Measurements from ENCODE around the gene MAP7D3. TPM values are rescaled to one million over a fixed set of nuclear protein-coding genes. Genes with fewer than 3 reads are reported as not detected.

The MAP7D3 gene
- total RNA-seq, 2 experiments from 2014 or later = 17.8 to 17.9 TPM

GRCh38 chrX:136220540-136220939 lies 30.7 kb downstream of the MAP7D3 start:
- Mint-ChIP-seq H3K27me3 (no peaks in the 10 kb centered on the region), H3K4me1 (peaks cover 2% of the 10 kb centered on the region), H3K4me3 (no peak overlapping the region), H3K9me3 (no peaks in the 10 kb centered on the region), H3K36me3 (peaks cover 7% of the 10 kb centered on the region), H3K27ac (no peak overlapping the region)
- no peak for DNase-seq

- H3K4me3 Mint-ChIP-seq = no peak overlapping the region
- H3K9me3 Mint-ChIP-seq = no peaks in the 10 kb centered on the region
- no peak for DNase-seq
- H3K27ac Mint-ChIP-seq = no peak overlapping the region
- peaks cover 5% of the 10 kb centered on the region for H3K36me3 Mint-ChIP-seq
- no peaks in the 10 kb centered on the region for H3K27me3 Mint-ChIP-seq
- peaks cover 2% of the 10 kb centered on the region for H3K4me1 Mint-ChIP-seq
Measured at GRCh38 chrX:136219893-136220292, 31.3 kb downstream of the MAP7D3 start.

GRCh38 chrX:136215559-136215958 lies 35.6 kb downstream of the MAP7D3 start:
- DNase-seq = no peak
- Mint-ChIP-seq H3K27ac (no peak overlapping the region), H3K4me3 (no peak overlapping the region), H3K36me3 (peaks cover 2% of the 10 kb centered on the region), H3K27me3 (no peaks in the 10 kb centered on the region), H3K9me3 (no peaks in the 10 kb centered on the region), H3K4me1 (peaks cover 2% of the 10 kb centered on the region)

- no peak overlapping the region for H3K4me3 Mint-ChIP-seq
- H3K27me3 Mint-ChIP-seq = no peaks in the 10 kb centered on the region
Measured at GRCh38 chrX:136214551-136214950, 36.6 kb downstream of the MAP7D3 start.

GRCh38 chrX:136212557-136213111 lies 38.6 kb downstream of the MAP7D3 start:
- Mint-ChIP-seq H3K4me3 (no peak overlapping the region), H3K27ac (no peak overlapping the region), H3K4me1 (no peaks in the 10 kb centered on the region), H3K36me3 (peaks cover 2% of the 10 kb centered on the region), H3K9me3 (no peaks in the 10 kb centered on the region), H3K27me3 (no peaks in the 10 kb centered on the region)
- no peak for DNase-seq

More at GRCh38 chrX:136214551-136214950, 36.6 kb downstream of the MAP7D3 start:
- DNase-seq = no peak
- Mint-ChIP-seq H3K9me3 (no peaks in the 10 kb centered on the region), H3K4me1 (peaks cover 2% of the 10 kb centered on the region), H3K27ac (no peak overlapping the region), H3K36me3 (peaks cover 2% of the 10 kb centered on the region)

DNA sequence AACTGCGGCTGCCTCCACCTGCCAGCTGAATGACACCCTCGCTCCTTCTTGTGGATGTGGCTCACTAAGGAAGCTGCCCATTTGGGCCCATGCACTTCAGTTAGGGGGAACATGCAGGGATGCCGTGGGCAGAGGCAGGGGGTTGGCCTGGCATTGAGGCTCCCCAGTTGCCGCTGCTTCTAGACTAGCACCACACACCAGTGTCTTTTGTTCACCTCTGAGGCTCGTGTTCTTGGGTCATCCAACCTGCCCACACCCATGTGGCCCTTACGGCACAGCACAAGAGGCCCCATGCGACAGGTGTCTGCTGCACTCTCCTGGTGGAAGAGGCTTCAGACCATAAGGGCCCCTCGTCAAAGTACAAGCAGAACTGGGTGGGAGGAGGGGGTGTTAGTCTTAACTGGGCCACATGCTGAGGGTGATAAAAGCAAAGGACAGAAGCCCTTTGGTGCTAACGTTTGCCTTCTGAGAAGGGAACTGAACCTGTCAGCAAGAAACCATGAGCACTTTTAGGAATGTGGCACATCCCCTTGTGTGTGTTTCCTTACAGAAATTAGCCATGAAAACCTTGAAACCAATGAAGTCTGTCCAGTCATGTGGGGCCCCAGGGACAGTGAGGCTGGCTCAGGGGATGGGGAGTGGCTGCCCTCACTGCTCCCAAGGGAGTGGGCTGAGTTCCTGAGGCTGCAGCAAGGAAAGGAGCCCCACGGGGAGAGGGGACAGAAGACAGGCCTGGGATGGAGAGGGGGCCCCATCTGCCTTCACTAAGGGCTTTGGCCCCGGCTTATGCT lies 39.2 kb downstream of the MAP7D3 start:
- no peak overlapping the region for H3K27ac Mint-ChIP-seq
- no peak overlapping the region for H3K4me3 Mint-ChIP-seq
- no peak for DNase-seq
- no peaks in the 10 kb centered on the region for H3K9me3 Mint-ChIP-seq
- H3K36me3 Mint-ChIP-seq = peaks cover 2% of the 10 kb centered on the region
- no peaks in the 10 kb centered on the region for H3K27me3 Mint-ChIP-seq
- no peaks in the 10 kb centered on the region for H3K4me1 Mint-ChIP-seq

- Mint-ChIP-seq H3K9me3 (no peaks in the 10 kb centered on the region), H3K27me3 (no peaks in the 10 kb centered on the region), H3K4me3 (no peak overlapping the region), H3K4me1 (no peaks in the 10 kb centered on the region), H3K27ac (no peak overlapping the region), H3K36me3 (peaks cover 2% of the 10 kb centered on the region)
- no peak for DNase-seq
Measured at GRCh38 chrX:136210806-136211205, 40.4 kb downstream of the MAP7D3 start.

DNA sequence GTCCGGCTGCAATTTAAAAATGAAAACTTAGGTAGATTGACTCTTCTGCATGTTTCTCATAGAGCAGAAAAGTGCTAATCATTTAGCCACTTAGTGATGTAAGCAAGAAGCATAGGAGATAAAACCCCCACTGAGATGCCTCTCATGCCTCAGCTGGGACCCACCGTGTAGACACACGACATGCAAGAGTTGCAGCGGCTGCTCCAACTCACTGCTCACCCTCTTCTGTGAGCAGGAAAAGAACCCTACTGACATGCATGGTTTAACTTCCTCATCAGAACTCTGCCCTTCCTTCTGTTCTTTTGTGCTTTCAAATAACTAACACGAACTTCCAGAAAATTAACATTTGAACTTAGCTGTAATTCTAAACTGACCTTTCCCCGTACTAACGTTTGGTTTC lies 41.0 kb downstream of the MAP7D3 start:
- no peaks in the 10 kb centered on the region for H3K4me1 Mint-ChIP-seq
- DNase-seq = no peak
- no peaks in the 10 kb centered on the region for H3K27me3 Mint-ChIP-seq
- H3K27ac Mint-ChIP-seq = no peak overlapping the region
- H3K36me3 Mint-ChIP-seq = peaks cover 2% of the 10 kb centered on the region
- H3K4me3 Mint-ChIP-seq = no peak overlapping the region
- H3K9me3 Mint-ChIP-seq = no peaks in the 10 kb centered on the region

DNA sequence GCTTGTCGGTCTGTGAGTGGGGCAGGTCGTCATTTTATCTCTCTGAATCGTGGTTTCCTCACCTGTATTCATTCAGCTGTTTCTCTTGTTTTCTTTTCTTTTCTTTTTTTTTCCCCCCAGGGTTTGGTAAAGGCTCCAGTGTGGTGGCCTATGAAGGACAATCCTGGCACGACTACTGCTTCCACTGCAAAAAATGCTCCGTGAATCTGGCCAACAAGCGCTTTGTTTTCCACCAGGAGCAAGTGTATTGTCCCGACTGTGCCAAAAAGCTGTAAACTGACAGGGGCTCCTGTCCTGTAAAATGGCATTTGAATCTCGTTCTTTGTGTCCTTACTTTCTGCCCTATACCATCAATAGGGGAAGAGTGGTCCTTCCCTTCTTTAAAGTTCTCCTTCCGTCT lies 41.4 kb downstream of the MAP7D3 start:
- Mint-ChIP-seq H3K4me3 (no peak overlapping the region), H3K9me3 (no peaks in the 10 kb centered on the region), H3K4me1 (peaks cover 4% of the 10 kb centered on the region), H3K27me3 (no peaks in the 10 kb centered on the region), H3K27ac (no peak overlapping the region), H3K36me3 (peaks cover 2% of the 10 kb centered on the region)
- DNase-seq = no peak

DNA sequence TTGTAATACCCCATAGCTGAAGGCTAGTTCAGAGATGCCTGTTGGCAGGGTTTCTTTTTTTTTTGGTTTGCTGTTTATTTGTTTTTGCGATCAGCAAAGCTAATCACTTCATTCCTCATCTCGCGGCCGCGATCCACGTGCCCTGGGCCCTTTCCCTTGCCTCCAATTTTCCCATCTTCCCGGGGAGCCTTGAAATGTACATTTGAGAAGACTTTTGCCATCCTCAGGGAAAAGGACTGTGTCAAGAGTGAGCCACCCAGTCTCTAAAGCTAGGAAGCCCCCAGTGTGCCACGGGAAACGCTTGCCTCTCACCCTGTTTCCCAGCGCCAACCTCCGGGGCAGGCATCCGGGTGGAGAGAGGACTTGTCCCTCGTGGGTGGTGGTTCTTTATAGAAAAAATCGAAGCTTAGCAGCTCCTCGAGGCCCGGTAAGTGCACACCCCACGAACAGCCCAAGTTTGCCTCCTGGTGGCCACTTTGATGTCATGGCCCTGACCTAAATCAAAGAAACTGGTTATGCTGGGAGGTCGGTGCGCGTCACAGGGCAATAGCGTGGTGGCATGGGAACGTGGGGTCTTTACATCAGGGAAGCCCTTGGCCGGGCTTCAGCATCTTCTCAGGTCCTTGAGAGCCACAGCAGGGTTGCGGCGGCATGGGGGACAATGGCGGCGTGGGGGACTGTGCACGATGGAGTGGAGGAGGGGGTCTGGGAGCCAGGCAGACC lies 42.0 kb downstream of the MAP7D3 start:
- no peaks in the 10 kb centered on the region for H3K27me3 Mint-ChIP-seq
- no peak overlapping the region for H3K27ac Mint-ChIP-seq
- no peak overlapping the region for H3K4me3 Mint-ChIP-seq
- no peaks in the 10 kb centered on the region for H3K9me3 Mint-ChIP-seq
- peaks cover 5% of the 10 kb centered on the region for H3K4me1 Mint-ChIP-seq
- peak; percentile 17 for DNase-seq
- peaks cover 2% of the 10 kb centered on the region for H3K36me3 Mint-ChIP-seq

DNA sequence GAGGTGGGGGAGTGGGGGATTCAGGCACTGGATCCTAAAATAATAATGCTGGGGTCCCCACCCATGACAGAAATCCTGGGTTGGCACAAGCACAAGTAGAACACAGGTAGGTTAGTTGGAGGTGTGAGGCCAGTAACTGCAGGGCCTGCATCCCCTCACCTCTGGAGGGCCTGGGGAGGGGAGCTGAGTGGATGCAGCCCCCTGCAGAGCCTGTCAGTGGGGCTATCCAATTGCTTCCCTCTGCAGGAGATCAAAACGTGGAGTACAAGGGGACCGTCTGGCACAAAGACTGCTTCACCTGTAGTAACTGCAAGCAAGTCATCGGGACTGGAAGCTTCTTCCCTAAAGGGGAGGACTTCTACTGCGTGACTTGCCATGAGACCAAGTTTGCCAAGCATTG lies 43.7 kb downstream of the MAP7D3 start:
- Mint-ChIP-seq H3K27ac (no peak overlapping the region), H3K4me1 (peaks cover 14% of the 10 kb centered on the region), H3K9me3 (no peaks in the 10 kb centered on the region), H3K36me3 (peaks cover 2% of the 10 kb centered on the region), H3K4me3 (no peak overlapping the region), H3K27me3 (no peaks in the 10 kb centered on the region)
- no peak for DNase-seq

DNA sequence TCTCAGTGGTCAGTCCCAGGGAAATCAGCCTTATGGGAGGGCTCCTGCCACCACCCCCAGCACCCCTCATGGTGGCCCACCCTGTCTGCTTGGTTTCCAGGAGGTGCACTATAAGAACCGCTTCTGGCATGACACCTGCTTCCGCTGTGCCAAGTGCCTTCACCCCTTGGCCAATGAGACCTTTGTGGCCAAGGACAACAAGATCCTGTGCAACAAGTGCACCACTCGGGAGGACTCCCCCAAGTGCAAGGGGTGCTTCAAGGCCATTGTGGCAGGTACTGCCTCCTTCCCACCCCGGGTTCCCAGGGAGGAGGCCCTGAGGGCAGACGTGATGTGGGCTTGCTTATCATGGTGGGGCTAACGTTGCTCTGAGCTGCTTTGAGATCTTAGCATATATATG lies 44.3 kb downstream of the MAP7D3 start:
- no peak overlapping the region for H3K4me3 Mint-ChIP-seq
- no peaks in the 10 kb centered on the region for H3K27me3 Mint-ChIP-seq
- DNase-seq = no peak
- no peaks in the 10 kb centered on the region for H3K9me3 Mint-ChIP-seq
- peaks cover 2% of the 10 kb centered on the region for H3K36me3 Mint-ChIP-seq
- H3K4me1 Mint-ChIP-seq = peaks cover 15% of the 10 kb centered on the region
- no peak overlapping the region for H3K27ac Mint-ChIP-seq

DNA sequence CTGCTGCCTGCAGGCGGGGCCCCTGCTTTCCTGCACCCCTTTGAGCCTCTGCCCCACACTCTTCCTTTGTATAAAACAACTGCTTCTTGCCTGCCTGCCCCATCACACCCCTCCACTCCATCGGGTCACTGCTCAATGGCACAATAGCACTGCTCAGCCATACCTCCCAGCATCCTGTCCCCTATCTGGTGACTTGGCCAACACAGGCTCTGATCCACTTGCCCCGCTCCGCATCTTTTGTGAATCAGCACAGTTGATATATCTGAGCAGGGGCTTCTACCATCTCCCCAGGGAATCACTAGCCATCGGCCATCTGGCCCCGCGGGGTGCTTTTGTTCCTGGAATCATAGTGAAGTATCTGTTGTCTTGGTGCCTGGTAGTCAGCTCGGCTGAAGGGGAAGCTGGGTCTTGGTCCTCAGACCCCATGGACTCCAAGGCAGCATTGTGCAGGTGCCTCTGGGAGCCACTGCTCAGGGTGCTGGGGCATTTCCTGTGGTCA lies 45.3 kb downstream of the MAP7D3 start:
- DNase-seq = no peak
- Mint-ChIP-seq H3K4me1 (peaks cover 15% of the 10 kb centered on the region), H3K9me3 (no peaks in the 10 kb centered on the region), H3K27me3 (no peaks in the 10 kb centered on the region), H3K4me3 (no peak overlapping the region), H3K36me3 (peaks cover 2% of the 10 kb centered on the region), H3K27ac (no peak overlapping the region)

GRCh38 chrX:136204571-136204970 lies 46.6 kb downstream of the MAP7D3 start:
- H3K4me3 Mint-ChIP-seq = no peak overlapping the region
- H3K9me3 Mint-ChIP-seq = no peaks in the 10 kb centered on the region
- H3K4me1 Mint-ChIP-seq = peaks cover 17% of the 10 kb centered on the region
- no peak overlapping the region for H3K27ac Mint-ChIP-seq
- no peak for DNase-seq
- peaks cover 2% of the 10 kb centered on the region for H3K36me3 Mint-ChIP-seq
- no peaks in the 10 kb centered on the region for H3K27me3 Mint-ChIP-seq

DNA sequence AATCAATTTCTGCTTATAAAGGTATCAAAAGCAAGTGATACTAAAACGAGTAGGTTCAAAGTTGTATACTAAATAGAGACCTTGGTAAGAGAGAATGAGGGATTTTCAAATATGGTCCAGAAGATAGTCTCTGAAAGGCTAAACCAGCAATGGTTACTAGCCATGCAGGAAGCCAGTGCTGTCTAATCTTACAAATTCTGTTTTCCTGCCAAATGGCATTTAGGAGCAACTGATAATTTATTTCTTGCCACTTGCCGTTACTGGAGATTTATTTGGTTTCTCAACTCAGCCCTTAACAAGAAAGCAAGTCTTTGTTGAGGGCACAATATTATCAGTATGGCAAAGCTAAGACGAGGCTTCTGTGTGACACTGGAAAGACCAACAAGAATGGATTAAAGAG lies 47.2 kb downstream of the MAP7D3 start:
- Mint-ChIP-seq H3K36me3 (no peaks in the 10 kb centered on the region), H3K4me3 (no peak overlapping the region), H3K4me1 (peaks cover 17% of the 10 kb centered on the region), H3K27ac (no peak overlapping the region), H3K27me3 (no peaks in the 10 kb centered on the region), H3K9me3 (no peaks in the 10 kb centered on the region)
- no peak for DNase-seq

All from activated naive CD8-positive, alpha-beta T cell treated with anti-CD3 and anti-CD28 coated beads for 36 hours (primary cell).